Measurements from ENCODE around the gene BABAM1.

GRCh38 chr19:17255150-17255621, 12.1 kb upstream of the BABAM1 start:
- TF ChIP-seq CTCF (conservative IDR thresholded peaks at IDR 0.05; ENCODE audit: low read length) (no peak), EZH2phosphoT487 (IDR thresholded peaks at IDR 0.05; ENCODE audit: borderline replicate concordance) (no peak)

Measured in Loucy (cell line).